ENCODE data around the gene SIGLEC7.
"Not testable (repeated sequence)": the region's sequence is repeated elsewhere in the genome, so short reads cannot be mapped to it uniquely, and the experiment has no call there.

SIGLEC7 gene

DNA sequence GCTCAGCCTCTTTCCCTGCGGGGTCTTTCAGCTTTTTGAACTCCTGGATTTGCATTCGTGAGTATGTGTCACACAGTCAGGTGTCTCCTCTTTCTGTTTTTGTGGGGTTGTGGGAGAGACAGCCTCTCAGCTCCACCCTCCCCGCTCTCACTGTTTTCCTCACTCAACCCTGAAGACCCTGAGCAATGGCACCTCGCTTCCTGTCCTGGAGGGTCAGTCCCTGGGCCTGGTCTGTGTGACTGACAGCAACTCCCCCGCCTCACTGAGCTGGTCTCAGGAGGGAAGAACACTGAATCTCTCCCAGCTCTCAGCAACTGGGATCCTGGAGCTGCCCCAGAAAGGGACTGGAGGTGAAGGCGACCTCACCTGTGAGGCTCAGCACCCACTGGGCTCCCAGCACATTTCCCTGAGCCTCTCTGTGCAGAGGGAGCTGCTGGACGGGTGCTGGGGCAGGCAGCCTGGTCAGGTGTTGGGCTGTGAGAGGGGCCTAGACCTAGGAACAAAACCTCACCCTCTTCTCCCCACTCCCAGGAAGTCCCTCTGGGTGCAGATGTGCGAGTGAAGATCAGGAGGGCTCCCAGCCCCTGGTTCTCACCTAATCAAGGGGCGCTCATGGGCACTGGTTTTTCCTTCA lies 4.2 kb upstream of the SIGLEC7 start:
- in situ Hi-C loops (cut with MboI; ENCODE audit: low sequenced_read_pairs) = no loop called here

DNA sequence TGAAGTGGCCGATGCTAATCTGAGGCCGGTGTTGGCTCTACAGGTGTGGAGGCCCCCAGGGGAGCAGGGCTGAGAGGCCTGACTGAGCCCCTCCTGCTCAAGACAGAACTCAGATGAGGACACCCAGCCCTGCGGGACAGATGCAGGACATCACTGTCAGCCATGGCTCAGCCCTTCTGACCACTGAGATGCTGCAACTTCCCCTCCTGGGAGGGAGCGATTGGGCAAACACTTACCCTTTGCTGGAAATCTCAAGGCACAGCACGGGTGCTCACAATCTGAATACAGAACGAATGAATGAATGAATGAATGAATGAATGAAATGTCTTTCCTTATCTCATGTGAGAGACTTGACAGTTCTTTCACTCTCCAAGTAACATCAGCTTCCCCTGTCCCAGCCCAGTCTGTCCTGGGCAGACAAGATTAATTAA lies 3.5 kb upstream of the SIGLEC7 start:
- in situ Hi-C loops (cut with MboI; ENCODE audit: low sequenced_read_pairs) = no loop called here

DNA sequence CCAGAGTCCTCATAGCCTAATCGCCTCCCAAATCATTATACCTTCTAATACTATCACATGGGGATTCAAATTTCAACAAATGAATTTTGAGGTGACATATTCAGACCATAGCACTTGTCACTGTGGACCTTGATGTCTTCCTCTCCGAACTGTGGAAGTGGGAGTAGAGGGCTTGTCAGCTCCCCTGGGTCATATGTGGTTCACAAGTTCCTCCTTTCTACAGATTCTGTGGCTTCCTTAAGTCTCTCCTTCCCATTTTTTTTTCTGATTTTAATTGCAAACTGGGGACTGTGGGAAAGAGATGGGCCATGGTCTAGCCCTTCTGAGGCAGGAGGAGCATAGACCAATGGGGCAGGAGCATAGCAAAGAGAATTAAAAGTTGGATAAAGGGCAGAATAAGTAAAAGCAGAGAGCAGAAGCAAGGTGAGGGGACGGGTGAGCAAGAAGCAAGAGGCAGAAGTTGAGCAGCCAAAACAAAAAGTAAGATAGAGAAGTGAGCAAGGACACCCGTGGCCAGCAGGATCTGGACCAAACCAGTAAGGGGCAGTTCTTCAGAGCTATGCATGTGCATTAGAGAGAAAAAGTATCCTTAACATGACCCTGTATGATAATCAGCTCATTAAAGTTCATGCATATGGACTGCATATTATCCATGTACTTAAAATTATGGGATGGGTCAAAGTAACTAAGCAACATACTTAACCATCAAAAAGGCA lies 2.6 kb upstream of the SIGLEC7 start:
- in situ Hi-C loops (cut with MboI; ENCODE audit: low sequenced_read_pairs) = no loop called here

DNA sequence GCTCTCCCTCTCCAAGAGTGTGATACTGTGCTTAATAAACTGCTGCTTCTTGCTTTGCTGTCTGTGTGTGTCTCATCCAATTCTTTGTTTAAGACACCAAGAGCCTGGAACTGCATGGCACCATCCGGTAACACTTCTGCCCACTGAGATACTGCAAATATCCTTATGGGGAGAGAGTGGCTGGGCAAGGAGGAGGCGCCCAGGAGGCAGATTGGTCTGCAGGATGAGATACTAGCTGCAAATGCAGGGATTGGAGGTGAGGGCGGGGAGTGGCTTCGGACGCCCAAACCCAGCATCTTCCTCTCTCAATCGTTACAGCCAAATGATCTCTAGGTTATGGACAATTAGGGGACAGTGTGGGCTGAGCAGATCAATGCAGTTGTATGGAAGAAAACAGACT lies 1.7 kb upstream of the SIGLEC7 start:
- in situ Hi-C loops (cut with MboI; ENCODE audit: low sequenced_read_pairs) = no loop called here

DNA sequence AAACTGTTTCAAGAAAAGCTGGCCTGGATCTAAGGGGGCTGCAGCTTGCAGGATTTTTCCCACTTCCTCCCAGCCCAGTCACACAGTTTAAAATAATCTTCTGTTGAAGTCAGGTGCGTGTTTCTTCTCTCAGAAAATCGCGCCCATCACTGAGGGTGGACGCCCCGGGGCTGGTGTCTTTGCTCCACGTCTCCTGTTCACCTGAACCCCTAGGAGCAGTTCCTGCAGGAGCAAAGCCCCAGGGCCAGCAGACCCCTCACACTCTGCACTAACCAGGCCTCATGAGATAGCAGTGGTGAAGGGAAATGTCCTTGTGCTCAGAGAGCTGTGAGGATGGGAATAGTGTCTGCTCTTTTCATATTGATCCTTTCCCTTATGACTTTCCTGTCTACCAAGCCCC lies 920 bp upstream of the SIGLEC7 start:
- in situ Hi-C loops (cut with MboI; ENCODE audit: low sequenced_read_pairs) = no loop called here

DNA sequence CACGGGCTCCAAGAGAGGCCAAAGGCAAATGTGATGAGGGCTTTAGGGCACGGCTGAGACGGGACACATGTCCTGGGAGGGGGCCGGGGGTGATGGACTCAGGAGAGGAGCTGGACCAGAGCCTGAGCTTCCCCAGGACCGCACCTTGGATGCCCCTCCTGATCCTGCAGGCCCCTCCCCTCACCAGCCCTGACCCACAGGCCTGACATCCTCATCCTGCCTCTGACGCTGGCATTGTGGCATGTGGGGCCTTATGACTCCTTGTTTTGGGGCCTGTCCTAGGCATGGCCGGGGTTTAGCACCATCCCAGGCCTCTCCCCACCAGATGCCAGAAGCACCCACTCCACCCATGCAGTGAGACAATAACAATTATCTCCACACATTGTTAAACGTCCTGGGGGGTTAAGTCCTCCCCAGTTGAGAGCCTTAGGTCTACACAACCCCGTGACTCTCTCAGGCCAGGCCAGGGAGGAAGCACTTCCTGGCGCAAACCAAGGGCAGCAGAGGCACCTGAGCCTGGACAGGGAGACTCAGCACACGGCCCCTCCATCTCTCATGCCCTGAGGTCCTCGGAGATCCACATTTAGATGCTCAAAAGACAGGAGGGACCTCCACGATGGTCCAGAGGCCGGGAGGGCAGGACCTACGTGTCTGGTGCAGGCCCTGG lies 841 bp downstream of the SIGLEC7 start:
- in situ Hi-C loops (cut with MboI; ENCODE audit: low sequenced_read_pairs) = not testable (repeated sequence)

DNA sequence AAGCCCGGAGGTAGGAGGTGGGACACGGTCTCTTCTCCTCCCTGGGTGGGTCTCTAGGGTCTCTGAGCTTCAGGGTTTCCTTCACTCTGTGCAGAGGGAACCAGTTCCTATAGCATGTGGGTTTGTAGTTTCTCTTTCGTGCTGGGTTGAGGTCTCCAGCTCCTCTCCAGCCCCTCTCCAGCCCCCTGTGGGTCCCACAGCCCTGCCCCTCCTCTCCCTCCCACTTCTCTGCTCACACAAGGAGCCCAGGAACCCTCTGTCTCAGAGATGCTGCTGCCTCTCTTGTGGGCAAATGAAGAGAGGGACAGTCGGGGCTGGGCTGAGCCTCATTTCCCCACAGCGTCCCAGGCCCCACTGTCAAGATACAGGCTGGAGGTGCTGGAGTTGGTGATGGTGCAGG lies 1.4 kb downstream of the SIGLEC7 start:
- in situ Hi-C loops (cut with MboI; ENCODE audit: low sequenced_read_pairs) = no loop called here

DNA sequence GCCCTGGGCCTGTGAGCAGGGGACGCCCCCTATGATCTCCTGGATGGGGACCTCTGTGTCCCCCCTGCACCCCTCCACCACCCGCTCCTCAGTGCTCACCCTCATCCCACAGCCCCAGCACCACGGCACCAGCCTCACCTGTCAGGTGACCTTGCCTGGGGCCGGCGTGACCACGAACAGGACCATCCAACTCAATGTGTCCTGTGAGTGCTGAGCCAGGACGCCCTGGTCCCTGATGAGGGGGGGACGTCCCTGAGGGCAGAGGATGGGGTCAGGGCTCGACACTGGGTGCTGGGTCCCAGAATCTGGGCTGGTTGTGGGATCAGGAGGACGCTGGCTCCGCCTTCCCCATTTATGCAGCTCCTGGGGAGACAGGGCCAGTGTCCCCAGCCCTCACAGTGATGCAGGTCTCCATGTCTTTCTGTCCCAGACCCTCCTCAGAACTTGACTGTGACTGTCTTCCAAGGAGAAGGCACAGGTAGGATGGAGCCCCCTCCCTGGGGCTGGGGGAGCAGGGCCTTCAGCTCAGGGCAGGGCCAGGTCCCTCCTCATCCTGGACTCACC lies 2.5 kb downstream of the SIGLEC7 start:
- in situ Hi-C loops (cut with MboI; ENCODE audit: low sequenced_read_pairs) = no loop called here

DNA sequence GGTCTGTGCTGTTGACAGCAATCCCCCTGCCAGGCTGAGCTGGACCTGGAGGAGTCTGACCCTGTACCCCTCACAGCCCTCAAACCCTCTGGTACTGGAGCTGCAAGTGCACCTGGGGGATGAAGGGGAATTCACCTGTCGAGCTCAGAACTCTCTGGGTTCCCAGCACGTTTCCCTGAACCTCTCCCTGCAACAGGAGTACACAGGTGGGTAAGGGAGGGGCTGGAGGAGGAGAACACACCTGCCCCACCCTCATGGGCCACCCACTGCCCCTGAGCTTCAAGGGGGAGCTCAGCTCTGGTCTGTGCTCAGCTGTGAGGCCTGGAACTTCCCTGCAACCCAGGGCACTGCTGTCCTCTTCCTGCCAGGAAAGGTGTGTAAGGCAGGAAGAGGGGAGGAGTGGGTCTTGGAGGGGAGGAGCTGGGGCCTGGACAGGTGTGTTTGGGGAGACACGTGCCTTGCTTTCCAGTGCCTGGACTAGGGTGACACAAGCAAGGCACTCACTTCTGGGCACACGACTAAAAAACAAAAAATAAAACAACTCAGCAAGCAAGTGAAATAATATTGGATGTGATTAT lies 3.9 kb downstream of the SIGLEC7 start:
- in situ Hi-C loops (cut with MboI; ENCODE audit: low sequenced_read_pairs) = no loop called here

DNA sequence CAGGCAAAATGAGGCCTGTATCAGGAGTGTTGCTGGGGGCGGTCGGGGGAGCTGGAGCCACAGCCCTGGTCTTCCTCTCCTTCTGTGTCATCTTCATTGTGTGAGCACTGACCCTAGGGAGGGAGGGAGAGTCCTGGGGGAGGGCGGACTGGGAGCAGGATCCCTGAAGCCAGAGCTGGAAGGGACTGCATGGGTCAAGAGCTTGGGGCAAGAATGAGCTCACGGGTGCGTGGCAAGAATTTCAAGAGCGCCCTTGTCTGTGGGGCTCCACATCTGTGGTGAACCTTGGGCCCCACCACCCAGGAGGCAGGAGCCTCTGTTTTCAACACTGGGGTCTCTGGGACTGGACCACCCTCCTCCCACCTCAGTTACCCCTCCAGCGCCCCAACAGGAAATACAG lies 4.7 kb downstream of the SIGLEC7 start:
- in situ Hi-C loops (cut with MboI; ENCODE audit: low sequenced_read_pairs) = no loop called here

DNA sequence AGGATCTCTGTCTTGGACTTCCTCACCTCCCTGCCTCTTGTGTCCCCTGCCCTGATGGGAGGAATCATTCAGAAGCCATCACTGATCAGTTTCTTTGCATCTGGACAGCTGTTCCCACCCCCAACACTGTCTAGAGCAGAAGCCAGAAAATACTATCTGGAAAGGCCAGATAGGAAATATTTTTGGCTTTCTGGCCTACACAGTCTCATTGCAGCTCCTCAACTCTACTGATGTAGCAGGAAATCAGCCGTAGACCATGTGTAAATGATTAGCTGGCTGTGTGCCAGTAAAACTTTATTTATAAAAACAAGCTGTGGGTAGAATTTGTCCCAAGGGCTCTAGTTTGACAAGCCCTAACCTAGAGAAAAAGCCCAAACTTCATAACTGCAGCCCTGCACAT lies 5.6 kb downstream of the SIGLEC7 start:
- in situ Hi-C loops (cut with MboI; ENCODE audit: low sequenced_read_pairs) = no loop called here

DNA sequence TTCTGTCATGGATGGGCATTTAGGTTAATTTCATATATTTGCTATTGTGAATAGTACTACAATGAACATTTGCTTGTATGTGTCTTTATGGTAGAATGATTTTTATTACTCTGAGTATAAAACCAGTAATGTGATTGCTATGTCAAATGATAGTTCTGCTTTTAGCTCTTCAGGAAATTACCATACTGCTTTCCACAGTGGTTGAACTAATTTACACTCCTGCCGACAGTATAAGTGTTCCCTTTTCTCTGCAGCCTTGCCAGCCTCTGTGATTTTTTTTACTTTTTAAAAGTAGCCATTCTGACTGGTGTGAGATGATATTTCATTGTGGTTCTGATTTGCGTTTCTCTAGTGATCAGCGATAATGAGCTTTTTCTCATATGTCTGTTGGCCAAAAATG lies 6.5 kb downstream of the SIGLEC7 start:
- in situ Hi-C loops (cut with MboI; ENCODE audit: low sequenced_read_pairs) = no loop called here

DNA sequence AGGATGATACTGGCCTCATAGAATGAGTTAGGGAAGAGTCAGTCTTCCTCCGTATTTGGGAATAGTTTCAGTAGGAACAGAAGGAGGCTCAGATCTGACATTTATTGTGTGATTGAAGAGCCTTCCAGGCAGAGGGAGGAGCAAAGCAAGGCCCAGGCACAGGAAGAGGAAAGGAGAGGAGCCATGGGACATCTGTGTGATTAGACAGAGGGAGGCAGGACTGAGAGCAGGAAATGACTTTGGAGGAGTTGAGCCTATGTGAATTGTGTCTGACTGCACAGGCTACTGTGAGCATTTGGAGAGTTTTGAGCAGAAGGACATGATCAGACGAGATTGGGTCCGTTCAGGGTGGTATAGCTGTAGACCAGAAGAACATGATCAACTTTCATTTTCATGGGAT lies 8.5 kb downstream of the SIGLEC7 start:
- in situ Hi-C loops (cut with MboI; ENCODE audit: low sequenced_read_pairs) = no loop called here

DNA sequence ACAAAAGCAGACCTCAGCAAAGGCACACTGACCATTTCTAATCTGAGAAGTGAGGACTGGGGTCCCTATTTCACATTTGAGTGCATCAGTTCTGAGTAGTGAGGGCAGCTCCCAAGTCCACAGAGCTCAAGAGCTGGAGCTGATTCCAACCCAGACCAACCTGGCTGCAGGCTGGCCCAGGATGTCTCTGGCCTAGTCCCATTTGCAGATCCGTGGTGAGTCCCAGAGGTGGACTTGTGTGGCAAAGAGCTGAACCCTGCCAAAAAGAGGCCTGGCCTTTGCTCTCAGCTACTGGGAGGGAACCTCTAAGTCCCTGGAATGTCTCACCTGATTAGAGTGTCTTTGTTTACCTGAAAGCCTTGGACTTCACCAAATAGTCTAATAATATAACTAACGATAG lies 14.6 kb downstream of the SIGLEC7 start:
- in situ Hi-C loops (cut with MboI; ENCODE audit: low sequenced_read_pairs) = no loop called here

DNA sequence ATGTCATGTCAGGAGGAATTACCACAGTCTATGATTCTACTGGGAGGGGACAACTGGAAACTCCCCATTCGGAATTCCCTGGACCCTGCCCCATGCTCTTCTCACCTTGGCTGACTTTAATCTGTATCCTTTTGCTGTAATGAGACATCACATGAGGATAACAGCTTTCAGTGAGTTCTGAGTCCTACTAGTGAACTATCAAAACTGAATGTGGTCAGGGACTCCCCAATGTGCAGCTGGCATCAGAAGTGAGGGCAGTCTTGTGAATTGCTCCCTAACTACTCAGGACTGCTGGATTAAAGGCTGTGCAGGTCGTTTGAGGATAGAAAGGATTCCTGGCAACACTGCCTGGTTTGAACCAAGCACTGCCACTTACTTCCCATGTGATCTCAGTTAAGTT lies 15.2 kb downstream of the SIGLEC7 start:
- in situ Hi-C loops (cut with MboI; ENCODE audit: low sequenced_read_pairs) = no loop called here

DNA sequence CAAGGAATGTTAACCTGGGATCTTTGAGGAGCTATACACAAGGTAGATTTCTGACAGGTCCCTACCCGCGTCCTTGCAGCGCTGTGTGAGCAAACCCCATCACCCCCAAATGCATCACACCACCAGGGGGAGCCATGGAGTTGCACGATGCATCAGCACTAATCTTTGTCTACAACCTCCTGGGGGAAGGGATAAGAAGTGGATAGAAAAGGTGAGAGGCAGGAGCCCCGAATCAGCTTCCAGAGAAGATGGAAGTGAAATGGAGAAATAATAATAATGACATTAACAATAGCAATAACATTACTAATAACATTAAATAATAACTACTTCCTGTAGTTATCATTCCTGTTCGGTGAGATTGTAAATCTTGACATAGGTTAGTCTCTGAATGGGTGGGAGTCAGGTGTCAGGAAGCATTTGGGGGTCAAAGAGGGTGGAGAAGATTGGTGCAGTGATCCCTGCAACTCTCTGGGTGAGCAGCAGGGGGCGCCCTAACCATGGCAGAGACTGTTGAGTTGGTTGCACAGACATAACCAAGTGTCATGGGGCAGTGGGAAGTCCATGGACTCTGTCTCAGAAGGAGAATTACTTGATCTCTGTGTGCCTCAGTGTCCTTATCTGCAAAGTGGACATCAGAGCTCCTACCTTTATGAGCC lies 16.5 kb downstream of the SIGLEC7 start:
- in situ Hi-C loops (cut with MboI; ENCODE audit: low sequenced_read_pairs) = no loop called here

DNA sequence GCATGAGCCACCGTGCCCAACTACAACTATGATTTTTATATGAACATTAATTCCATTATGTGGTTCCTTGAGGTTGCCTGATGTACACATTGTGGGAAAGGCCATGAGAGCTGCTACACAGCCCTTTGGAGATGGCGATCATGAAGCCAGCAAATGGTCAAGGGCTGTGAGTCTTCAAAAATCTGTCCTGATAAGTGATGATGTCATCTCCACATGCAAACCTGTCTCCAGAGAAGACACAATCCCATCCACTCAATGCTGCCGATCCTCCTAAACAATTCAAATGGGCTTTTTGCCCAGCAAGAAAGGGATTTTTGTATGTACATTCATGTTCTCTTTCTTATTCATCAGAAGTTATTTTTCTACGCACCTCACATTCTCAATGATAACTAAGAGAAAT lies 17.6 kb downstream of the SIGLEC7 start:
- in situ Hi-C loops (cut with MboI; ENCODE audit: low sequenced_read_pairs) = no loop called here

DNA sequence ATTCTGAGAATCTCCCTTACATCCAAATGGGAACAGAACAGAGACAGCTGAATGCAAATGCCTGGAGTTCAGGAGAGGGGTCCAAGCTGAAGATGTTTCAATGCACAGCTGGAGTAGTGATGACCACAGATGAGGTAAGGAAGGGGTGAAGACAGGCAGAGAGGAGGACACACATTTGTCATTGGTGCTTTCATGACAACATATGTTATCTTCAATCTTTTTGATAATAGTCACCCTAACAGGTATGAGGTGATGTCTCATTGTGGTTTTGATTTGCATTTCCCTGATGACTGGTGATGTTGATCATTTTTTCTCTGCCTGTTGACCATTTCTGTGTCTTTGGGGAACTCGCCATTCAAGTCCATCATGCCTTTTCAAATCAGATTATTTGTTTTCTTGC lies 19.2 kb downstream of the SIGLEC7 start:
- in situ Hi-C loops (cut with MboI; ENCODE audit: low sequenced_read_pairs) = no loop called here

DNA sequence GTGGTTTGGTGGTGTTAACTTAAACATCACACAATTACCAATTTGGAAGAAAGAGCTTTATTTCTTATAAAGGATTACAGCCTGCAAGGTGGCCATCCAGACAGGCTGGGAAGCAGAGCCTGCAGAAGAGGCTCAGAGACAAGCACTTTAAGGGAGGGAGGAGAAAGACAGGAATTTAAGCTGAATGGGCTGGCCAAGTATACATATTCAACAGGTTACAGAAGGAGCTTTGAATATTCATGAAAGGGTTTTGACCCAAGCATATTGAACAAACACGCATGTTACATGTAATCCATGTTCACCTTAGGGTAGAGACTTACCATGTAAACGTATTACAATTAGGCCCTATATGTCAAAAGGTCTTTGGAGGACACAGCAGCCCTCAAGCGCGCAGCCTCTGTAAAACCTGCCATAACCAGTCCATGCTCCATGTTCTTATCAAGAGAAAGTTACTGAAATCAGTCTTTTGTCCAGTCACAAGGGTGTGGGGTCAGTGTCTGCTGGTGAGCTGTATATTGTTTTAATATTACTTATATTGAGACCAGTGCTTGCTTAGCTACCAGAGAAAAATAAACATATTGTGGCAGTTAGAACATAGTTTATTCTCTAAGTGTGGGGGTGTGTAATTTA lies 19.9 kb downstream of the SIGLEC7 start:
- in situ Hi-C loops (cut with MboI; ENCODE audit: low sequenced_read_pairs) = no loop called here

DNA sequence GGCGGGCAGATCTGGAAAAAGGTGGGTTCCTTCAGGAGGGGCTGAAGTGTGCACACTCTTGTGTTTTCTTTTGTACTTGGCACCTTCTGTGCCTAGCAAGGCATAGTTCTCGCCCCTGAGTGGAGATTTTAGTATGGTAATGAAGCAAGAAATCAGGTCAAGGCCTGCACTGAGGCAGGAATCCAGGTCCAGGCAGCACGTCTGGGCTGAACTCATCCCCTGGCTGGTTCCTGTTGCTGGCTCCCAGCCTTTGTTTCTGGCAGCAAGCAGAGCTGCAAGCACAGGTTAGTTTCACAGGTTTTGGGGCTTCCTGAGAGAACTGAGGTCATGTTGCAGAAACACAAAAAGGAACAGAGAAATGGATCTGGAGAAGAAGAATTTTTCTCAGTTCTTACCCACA lies 21.2 kb downstream of the SIGLEC7 start:
- in situ Hi-C loops (cut with MboI; ENCODE audit: low sequenced_read_pairs) = no loop called here

DNA sequence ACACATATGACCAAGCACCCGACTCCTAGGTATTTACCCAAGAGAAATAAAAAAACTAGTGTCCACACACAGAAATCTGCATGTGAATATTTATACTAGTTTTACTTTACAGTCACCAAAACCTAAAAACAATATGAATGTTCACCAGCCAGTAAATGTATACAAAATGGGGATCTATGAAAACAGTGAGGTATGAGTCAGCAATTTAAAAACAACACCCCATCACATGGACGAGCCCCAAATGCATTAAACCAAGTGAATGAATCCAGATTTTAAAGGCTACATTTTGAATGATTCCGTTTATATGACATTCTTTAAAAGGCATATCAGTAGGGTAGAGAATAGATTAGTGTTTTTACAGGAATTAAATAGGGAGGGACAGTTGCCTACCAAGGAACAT lies 22.1 kb downstream of the SIGLEC7 start:
- in situ Hi-C loops (cut with MboI; ENCODE audit: low sequenced_read_pairs) = no loop called here

Measured in hTERT RPE-1 (cell line).